Measurements from ENCODE around the gene GOLIM4.

GOLIM4 gene

DNA sequence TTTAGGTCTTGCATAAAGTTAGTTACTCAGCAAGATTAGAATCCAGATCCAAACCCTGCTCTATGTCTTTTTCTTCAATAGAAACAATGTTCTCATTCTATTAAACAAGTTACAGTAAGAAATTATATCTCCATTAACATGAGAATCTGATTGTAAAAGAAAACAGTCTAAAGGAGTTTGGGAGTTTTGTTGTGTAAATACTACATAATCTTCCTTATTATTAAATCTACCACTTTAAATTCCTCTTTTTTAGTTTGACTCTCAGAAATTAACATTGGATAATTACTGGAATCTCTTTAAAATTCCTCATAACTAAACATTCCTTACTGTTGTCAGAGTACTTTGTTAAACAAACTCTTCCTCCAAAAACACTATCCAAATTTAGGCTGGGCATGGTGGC is 1.7 kb upstream of the GOLIM4 start:
- DNase-seq (ENCODE audit: low spot score) (no peak), FAIRE-seq (no peak)

DNA sequence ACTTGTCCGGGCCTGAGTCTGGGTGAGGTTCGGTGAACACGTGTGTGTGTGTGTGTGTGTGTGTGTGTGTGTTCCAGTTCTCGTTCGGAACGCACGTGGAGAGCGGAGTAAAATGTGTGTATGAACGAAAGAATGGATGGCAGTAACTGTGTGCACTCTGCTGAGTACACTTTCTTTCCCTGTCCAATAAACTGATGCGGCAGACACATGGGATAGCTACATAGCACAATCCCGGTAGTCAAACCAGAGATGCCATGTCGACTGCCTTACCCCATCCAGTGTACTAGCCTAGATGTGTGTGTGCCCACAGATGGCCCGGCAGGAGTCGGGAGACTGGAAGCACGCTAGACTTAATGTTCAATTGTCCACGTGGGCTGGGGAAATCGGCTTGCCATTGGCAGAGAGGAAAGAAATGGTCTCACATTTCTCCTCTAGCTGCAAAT is 507 bp upstream of the GOLIM4 start:
- peak; percentile 55 for FAIRE-seq
- peak; percentile 74 for DNase-seq (ENCODE audit: low spot score)

DNA sequence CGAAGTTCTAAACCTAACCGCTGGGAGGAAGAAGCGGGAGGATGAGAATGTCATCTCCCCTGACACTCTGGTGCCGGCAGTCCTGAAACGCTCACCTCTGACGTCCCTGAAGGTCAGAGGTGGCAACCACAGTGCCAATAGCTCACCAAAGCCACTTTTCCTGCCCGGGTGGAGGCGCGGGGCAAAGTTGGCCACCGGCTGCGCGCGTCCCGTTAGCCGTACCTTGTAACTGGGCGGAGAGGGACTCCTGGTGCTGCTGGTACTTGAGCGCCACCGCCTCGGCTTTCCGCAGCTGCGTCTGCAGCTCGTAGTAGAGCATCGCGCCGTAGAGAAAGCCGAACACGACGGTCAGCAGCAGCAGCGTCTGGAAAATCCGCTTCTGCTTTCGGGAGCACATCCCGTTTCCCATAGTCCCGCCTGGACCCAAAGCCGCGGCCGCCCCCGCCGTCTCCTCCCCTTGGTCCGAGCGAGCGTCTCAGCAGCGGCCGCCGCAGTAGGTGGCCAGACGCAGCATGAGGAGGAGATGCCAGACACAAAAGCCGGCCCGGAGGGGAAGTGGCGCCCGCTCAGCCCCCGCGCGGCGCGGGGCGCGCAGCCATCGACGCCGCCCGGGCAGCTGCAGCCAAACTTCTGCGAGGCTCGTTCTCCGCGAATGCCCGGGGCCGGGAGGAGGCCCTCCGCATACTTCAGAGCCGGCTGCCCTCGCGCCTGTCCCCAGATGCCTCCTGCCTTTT is 680 bp downstream of the GOLIM4 start:
- DNase-seq (ENCODE audit: low spot score) (peak; percentile 69), FAIRE-seq (no peak)

DNA sequence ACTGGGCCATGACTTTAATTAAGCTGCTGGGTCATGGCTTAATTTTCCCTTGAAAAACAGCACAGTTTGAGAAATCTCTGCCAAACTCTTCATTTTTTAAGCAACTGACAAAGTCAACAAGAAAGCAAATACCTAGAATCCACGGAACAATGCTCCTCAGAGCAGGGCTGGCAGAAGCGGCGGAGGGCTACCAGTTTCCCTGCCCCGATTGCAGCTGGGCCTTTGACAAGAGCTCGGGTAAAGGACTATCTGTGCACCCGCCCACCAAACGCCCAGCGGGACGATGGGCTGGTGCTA is 1.2 kb downstream of the GOLIM4 start:
- FAIRE-seq (no peak), DNase-seq (ENCODE audit: low spot score) (no peak)

GRCh38 chr3:168093790-168094189 is 1.9 kb downstream of the GOLIM4 start:
- no peak for DNase-seq (ENCODE audit: low spot score)
- FAIRE-seq = no peak

- FAIRE-seq = no peak
- no peak for DNase-seq (ENCODE audit: low spot score)
Measured at GRCh38 chr3:168093229-168093628, 2.5 kb downstream of the GOLIM4 start.

- DNase-seq (ENCODE audit: low spot score) = no peak
- no peak for FAIRE-seq
Measured at GRCh38 chr3:168091941-168092340, 3.8 kb downstream of the GOLIM4 start.

- FAIRE-seq (peak; percentile 42), DNase-seq (ENCODE audit: low spot score) (no peak)
Measured at GRCh38 chr3:168091302-168091858, 4.3 kb downstream of the GOLIM4 start.

DNA sequence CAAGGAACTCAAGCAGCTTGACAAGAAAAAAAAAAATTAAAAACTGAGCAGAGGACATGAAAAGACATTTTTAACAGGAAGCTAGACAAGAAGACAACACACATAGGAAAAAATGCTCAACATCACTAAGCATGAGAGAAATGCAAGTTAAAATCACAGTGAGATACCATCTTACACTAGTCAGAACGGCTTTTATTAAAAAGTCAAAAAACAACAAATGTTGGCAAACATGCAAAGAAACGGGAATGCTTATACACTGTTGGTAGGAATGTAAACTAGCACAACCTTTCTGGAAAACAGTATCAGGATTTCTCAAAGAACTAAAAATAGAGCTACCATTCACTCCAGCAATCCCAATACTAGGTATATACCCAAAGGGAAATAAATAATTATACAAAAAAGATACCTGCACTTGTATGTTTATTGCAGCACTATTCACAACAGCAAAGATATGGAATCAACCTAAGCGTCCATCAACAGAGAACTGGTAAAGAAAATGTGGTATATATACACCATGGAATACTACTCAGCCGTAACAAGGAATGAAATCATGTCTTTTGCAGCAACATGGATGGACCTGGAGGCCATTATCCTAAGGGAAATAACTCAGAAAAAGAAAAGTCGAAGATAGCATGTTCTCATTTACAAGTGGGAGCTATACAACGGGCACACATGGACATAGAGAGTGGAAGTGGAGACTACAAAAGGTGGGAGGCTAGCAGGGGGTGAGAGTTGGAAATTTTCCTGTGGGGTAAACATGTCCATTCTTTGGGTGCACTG is 5.2 kb downstream of the GOLIM4 start:
- DNase-seq (ENCODE audit: low spot score) (no peak), FAIRE-seq (no peak)

DNA sequence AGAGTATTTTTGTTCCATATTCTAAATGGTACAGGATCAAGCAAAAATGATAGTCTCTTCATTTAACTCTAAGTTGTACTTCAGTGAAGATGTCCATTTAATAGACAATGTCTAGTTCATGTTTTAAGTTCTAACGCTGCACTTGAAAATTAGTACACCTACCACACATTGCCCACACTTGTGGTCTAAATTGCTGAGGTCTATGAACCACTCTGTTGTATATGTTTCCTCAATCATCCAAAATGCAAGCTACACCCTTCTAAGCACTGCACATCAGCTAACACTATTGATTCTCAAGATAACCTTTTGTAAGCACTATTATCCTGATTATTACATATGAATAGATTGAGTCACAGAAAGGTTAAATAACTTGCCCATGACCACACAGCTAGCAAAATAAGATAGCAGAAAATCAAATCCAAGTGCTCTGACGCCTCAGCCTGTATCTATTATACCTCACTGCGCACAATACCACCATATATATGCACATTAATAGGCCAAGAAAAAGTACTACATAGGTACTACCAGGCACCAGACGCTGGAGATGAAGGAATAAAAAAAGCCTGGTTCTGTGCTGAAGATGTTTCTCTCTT is 6.4 kb downstream of the GOLIM4 start:
- DNase-seq (ENCODE audit: low spot score) (no peak), FAIRE-seq (no peak)

DNA sequence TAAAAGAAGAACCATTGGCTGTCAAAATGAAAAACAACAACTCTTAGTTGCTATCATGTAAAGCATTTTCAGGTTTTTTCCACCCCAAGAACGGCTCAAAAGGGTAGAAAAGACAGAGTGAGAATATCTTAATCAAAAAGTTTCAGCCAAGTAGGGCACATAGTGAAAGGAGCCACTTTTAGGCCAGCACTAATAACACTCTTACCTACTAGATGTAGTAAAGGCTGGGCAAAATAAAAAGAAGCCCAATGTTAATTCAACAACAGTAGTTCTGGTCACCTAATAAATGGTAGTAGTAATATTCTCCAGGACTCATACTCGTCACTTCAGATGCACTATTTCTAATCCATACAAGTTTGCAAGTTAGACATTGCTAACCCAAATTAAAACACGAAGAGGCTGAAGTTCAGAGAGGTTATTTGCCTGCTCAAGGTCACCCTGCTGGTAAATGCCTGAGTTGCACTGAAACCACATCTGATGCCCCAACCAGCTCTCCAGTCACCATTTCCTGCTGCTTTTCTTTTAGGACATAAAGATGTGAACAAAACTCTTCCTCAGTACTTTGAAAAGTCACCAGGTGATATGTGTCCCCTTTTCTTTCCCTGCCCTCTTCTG is 7.5 kb downstream of the GOLIM4 start:
- FAIRE-seq (no peak), DNase-seq (ENCODE audit: low spot score) (no peak)

DNA sequence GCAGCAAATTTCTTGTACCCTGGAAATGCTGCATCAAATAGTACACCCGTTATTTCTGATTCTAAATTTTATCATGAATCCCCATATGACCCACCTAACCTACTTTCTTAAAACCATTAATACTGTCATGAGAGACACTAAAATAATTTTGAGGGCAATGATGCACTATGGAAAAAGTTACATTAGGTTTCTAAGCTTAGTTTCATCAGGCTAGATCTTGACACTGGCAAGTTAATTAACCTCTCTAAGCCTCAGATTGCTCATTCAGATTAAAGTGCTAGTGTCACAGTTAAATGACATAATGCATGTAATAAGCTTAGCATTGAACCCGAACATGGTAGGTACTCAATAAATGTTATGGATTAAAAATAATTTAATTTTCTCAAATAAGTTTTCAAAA is 8.2 kb downstream of the GOLIM4 start:
- no peak for FAIRE-seq
- DNase-seq (ENCODE audit: low spot score) = no peak

DNA sequence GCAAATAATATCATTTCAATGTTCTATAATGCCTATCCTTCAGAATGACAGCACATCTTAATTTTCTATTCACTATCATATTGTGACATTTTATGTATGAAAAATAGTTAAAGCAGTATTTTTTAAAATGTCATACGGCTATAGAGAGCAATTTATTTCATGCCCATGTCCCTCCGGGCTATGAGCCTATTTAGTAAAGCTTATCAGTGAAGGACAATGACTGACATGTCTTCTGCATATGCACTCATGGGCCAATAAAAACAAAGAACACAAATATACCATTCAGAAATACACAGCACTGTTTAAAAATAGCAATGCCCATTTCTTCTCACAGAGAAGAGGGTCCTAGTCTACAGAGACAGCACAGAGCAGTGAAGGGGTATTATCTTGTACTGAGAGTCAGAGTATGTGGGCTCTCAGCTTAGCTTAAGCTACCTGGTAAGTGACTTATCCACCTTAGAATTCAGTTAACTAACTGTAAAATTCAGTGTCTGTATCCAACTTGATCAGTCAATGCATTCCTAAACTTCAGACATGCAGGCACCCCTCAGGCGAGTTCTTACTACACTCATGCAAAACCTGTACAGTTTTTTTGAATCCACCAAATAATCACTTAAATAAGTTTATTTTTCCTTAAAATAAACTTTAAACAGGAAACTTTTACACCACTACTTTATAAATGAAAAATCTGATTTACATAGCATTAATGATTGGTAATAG is 9.0 kb downstream of the GOLIM4 start:
- no peak for DNase-seq (ENCODE audit: low spot score)
- FAIRE-seq = no peak

DNA sequence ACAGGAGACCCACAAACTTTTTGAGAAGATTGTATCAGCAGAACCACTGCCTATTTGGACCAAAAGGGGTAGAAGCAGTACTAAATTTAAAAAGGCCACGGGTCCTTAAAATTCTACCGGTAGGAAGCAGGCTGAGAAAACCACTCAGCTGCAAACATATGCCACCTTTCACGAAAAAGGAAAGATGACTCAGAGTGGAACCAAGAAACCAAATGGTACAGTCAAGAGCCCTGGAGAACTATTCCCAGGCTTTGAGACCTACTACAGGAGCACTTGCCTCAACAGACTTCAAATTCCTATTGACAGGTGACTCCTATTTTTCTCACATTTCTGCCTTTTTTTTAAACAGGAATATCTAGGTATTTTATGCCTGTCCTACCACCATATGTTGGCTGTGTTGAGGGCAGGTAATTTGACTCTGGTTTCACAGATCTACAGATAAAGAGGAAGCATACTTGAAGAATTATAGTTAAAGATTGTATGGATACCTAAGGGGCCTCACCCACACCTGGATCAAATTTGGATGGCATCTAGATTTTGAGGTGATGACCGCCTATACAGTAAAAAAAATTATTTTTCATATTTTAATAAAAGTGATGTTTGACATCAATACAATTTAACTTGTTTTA is 10.1 kb downstream of the GOLIM4 start:
- DNase-seq (ENCODE audit: low spot score) (no peak), FAIRE-seq (no peak)

- DNase-seq (ENCODE audit: low spot score) = no peak
- no peak for FAIRE-seq
Measured at GRCh38 chr3:168083906-168084305, 11.8 kb downstream of the GOLIM4 start.

GRCh38 chr3:168081856-168082255 is 13.9 kb downstream of the GOLIM4 start:
- FAIRE-seq (no peak), DNase-seq (ENCODE audit: low spot score) (no peak)

DNA sequence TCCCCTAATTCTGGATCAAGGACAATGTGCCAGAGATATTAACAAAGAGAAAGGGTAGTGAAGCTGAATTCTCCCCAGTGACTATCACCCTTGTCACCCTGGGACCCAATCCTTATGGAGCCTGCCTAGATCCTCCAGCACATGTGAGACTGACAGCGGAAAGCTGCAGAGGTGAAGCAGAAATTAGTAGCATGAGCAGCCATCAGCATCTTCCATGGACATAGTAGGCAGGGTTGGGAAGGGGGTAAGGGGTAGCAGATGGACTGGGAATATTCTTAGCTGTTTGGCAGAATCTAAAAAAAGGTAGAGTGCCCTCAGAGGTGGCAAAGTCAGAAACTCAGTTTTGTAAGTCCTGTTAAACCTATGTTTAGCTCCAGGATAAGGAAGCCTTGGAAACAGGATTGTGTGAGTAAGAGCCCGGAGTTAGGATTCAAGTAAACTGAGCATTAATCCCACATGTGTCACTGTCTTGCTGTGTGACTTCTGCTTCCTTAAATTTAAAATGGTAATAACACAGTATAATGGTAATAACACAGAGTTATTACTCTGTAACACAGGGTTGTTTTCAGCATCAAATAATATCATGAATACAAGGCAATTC is 14.5 kb downstream of the GOLIM4 start:
- FAIRE-seq (no peak), DNase-seq (ENCODE audit: low spot score) (no peak)

- DNase-seq (ENCODE audit: low spot score) (no peak), FAIRE-seq (no peak)
Measured at GRCh38 chr3:168080499-168081170, 15.1 kb downstream of the GOLIM4 start.

DNA sequence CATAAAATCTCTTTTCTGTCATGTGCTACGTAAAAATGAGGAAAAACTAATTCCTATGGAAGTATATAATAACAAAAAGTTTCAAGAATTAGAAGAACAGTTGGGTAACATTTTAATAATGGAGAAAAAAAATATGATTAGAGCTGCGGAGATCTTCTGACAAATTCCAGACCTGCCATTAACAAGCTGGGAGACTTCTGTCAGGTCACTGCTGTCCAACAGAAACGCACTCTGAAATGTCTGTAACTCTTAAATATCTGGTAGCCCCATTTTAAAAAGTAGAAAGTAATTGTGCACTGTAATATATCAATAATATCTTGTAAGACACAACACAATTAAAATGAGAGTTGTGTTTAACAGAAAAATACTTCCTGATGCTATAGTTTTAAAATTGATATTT is 15.7 kb downstream of the GOLIM4 start:
- FAIRE-seq (no peak), DNase-seq (ENCODE audit: low spot score) (no peak)

DNA sequence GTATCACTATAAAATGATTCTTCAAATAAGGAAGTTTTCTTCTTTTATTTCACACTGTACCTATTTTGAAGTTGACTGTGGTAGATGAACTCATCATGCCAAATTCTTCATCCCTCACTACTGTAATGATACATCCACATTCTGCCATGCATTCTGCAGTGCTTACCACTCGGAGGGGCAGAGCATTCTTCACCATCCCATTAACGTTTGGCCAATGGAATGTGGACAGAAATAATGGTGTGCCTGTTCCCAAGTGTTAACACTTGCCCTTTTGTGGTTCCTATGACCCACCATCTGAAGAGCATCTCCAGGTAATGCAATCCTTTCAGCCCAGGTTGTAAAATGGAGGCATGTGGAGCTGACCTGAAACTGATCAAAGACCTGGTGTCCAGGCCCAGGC is 18.6 kb downstream of the GOLIM4 start:
- FAIRE-seq = no peak

More for the DNA sequence above, 18.6 kb downstream of the GOLIM4 start:
- DNase-seq (ENCODE audit: low spot score) = no peak
